Activated naive CD4-positive, alpha-beta T cell treated with anti-CD3 and anti-CD28 coated beads, Interleukin-2, amount 50 U/mL, for 72 hours (primary cell): ENCODE data around the gene RAX2. TPM values are rescaled to one million over a fixed set of nuclear protein-coding genes. Genes with fewer than 3 reads are reported as not detected.

ENCODE experiments used
- ATAC-seq, 2 donors: fragments of 150-1000 bp; cut with Tn5 transposase; 2 replicates each; pipeline ENCODE4 v1.10.0; 2021; ENCODE audit warnings: mild to moderate bottlenecking in 2 of 2, moderate library complexity in 2 of 2
- DNase-seq, 2 donors: peaks; one replicate each; pipeline ENCODE4 v3.0.0; 2021 to 2022; ENCODE audit warnings: low spot score in 2 of 2
- H3K27ac Mint-ChIP-seq, 2 donors: one replicate each; pipeline ENCODE4 v1.8.0; 2022; ENCODE audit warnings: mild to moderate bottlenecking in 2 of 2, mixed read lengths in 2 of 2
- H3K36me3 Mint-ChIP-seq, 2 donors: one replicate each; pipeline ENCODE4 v1.8.0; 2022; ENCODE audit warnings: mixed read lengths in 2 of 2
- H3K9me3 Mint-ChIP-seq, 2 donors: one replicate each; pipeline ENCODE4 v1.8.0; 2022; ENCODE audit warnings: mixed read lengths in 2 of 2
- total RNA-seq, 2 donors: library from RNA; stranded (reverse); gene quantifications; one replicate each; pipeline ENCODE4 v1.2.3, GENCODE V29; 2022

The RAX2 gene
- total RNA-seq, 2 donors from 2014 or later = not detected

DNA sequence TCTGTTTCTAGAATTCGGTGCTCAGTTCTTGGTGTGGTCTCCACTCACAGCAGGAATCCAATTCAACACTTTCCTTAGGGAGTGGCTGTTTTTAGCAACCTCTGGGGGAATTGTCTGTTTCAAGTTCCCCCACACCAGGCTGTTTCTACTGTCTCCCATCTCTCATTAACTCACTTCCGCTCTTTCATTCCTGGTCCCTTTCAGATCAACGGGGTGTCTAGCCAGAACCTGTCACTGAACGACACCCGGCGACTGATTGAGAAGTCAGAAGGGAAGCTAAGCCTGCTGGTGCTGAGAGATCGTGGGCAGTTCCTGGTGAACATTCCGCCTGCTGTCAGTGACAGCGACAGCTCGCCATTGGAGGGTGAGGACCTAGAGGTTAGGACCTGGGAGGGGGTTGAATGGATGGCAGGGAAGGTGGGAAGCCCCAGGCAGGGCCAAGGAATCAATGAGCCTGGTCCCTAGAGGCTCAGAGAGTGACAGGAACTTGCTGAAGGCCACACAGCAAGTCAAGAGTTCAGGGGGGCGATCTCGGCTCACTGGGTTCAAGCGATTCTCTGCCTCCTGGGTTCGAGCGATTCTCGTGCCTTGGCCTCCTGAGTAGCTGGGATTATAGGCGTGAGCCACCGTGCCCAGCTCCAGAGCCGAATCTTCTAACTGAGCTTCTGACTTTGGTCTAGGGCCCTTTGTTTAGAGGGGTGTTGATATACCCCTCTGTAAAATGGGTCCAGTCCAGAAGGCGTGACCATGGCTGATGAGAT, 38.3 kb downstream of the RAX2 start:
- Mint-ChIP-seq H3K36me3 (no peaks in the 10 kb centered on the region), H3K9me3 (no peaks in the 10 kb centered on the region), H3K27ac (no peak overlapping the region)
- ATAC-seq (no peak), DNase-seq (no peak)

DNA sequence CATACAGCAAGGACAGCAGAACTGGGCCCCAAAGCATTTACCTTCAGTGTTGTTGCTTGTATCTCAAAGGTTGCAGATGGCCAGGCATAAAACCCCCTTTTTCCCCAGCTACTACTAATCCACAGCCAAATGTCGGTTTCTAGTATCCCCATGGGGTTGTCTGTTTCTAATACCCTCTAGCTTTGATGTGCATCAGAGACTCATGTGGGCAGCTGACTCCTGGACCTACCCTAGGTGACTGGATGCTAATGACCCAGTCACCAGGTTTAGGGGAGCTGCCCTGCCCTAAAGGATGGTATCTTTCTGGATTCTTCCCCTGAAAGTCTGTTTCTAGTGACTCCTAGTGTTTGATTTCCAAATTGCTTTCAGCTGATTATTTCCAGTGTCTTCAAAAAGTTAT, 39.9 kb downstream of the RAX2 start:
- no peak for ATAC-seq
- no peaks in the 10 kb centered on the region for H3K36me3 Mint-ChIP-seq
- no peak overlapping the region for H3K27ac Mint-ChIP-seq
- H3K9me3 Mint-ChIP-seq = no peaks in the 10 kb centered on the region
- no peak for DNase-seq

DNA sequence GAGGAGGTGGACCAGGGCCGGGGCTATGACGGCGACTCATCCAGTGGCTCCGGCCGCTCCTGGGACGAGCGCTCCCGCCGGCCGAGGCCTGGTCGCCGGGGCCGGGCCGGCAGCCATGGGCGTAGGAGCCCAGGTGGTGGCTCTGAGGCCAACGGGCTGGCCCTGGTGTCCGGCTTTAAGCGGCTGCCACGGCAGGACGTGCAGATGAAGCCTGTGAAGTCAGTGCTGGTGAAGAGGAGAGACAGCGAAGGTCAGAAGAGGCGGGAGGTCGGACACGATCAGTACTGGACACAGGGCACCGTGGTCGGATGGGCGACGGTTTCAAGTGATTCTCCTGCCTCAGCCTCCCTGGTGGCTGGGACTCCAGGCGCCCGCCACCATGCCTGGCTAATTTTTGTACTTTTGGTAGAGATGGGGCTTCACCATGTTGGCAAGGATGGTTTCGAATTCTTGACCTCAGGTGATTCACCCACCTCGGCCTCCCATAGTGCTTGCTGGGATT, 41.5 kb downstream of the RAX2 start:
- H3K27ac Mint-ChIP-seq = no peak overlapping the region
- no peaks in the 10 kb centered on the region for H3K36me3 Mint-ChIP-seq
- DNase-seq = no peak
- H3K9me3 Mint-ChIP-seq = no peaks in the 10 kb centered on the region
- ATAC-seq = no peak

DNA sequence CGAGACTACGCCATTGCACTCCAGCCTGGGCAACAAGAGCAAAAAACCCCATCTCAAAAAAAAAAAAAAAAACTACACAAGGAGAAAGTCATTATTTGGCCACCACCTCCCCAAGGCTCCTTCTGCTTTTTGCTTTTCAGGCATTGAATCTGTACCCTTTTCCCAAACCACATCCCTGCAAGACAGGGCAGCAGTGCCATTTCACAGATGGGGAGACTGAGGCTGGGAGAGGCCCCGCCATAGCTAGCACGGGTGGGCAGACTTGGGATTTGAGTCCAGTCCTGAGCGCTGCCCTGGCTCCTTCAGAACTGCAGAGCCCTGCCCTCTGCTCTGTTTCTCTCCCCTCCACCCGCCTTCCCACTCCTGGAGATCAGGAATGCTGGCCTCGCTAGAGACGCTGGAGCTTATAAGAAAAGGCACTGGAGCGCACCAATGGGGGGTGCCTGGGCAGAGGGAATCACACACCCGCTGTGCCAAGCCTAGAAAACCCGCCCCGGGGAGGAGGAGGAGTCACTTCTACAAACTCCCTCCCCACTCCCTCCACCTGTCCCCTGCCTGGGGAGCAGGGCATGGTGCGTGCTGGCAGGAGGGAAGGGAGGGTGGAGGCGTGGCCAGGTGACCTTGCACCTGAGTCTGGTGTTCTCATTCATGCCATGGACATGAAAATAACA, 46.3 kb downstream of the RAX2 start:
- ATAC-seq = no peak
- DNase-seq = no peak
- Mint-ChIP-seq H3K36me3 (no peaks in the 10 kb centered on the region), H3K27ac (no peak overlapping the region), H3K9me3 (no peaks in the 10 kb centered on the region)

GRCh38 chr19:3725121-3725520, 46.9 kb downstream of the RAX2 start:
- Mint-ChIP-seq H3K27ac (no peak overlapping the region), H3K9me3 (no peaks in the 10 kb centered on the region), H3K36me3 (no peaks in the 10 kb centered on the region)
- DNase-seq (no peak), ATAC-seq (no peak)

DNA sequence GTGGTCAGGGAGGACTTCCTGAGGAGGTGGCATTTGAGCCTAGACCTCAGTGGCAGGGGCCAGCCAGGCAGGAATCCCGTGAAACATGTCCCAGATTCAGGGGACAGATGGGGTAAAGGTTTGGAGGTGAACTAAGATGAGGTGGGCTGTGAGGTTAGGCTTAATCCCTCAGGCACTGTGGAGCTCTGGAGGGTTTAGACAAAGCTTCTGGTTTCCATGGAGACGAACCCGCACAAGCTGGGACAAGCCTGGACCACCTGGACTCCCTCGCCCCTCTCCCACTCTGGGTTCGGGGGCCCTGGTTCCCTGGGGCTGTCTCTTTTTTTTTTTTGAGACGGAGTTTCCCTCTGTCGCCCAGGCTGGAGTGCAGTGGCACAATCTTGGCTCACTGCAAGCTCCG, 48.1 kb downstream of the RAX2 start:
- no peak for ATAC-seq
- no peaks in the 10 kb centered on the region for H3K36me3 Mint-ChIP-seq
- no peak for DNase-seq
- H3K9me3 Mint-ChIP-seq = no peaks in the 10 kb centered on the region
- H3K27ac Mint-ChIP-seq = no peak overlapping the region

- ATAC-seq (no peak), DNase-seq (no peak)
- no peak overlapping the region for H3K27ac Mint-ChIP-seq
- no peaks in the 10 kb centered on the region for H3K9me3 Mint-ChIP-seq
- no peaks in the 10 kb centered on the region for H3K36me3 Mint-ChIP-seq
Measured at GRCh38 chr19:3723110-3723488, 48.9 kb downstream of the RAX2 start.

- no peak for DNase-seq
- Mint-ChIP-seq H3K27ac (no peak overlapping the region), H3K9me3 (no peaks in the 10 kb centered on the region), H3K36me3 (no peaks in the 10 kb centered on the region)
- ATAC-seq = no peak
Measured at GRCh38 chr19:3722443-3723109, 49.5 kb downstream of the RAX2 start.

DNA sequence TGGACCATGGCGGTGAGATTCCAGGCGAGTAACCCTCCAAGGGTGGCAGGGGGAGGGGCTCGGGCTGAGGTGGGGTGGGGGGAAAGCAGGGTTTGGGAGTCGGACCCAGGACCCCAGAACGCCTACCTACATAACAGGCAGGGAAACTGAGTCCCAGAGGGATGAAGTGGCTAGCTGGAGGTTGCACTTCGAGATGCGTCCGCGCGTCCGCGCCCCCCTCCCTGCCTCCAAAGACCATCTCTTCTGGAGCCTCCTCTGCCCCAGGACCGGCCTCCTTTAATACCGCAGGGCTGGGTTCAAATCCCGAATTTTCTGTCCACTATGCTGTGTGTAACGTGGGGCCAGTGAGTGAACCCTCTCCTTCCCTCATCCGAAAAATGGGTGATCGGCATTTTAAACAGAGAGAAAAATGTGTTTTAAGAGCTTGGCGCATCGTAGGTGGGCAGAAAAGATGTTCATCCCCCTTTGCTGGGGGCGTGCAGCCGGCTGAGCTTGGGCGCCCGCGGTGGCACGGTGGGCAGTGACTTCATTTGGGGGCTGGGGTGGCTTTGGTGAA, 50.1 kb downstream of the RAX2 start:
- peak in 1 of 2 donors; percentile 15 for ATAC-seq
- peak overlapping the region in 1 of 2 donors; percentile 57 for H3K27ac Mint-ChIP-seq
- no peaks in the 10 kb centered on the region for H3K9me3 Mint-ChIP-seq
- H3K36me3 Mint-ChIP-seq = no peaks in the 10 kb centered on the region
- DNase-seq = no peak

DNA sequence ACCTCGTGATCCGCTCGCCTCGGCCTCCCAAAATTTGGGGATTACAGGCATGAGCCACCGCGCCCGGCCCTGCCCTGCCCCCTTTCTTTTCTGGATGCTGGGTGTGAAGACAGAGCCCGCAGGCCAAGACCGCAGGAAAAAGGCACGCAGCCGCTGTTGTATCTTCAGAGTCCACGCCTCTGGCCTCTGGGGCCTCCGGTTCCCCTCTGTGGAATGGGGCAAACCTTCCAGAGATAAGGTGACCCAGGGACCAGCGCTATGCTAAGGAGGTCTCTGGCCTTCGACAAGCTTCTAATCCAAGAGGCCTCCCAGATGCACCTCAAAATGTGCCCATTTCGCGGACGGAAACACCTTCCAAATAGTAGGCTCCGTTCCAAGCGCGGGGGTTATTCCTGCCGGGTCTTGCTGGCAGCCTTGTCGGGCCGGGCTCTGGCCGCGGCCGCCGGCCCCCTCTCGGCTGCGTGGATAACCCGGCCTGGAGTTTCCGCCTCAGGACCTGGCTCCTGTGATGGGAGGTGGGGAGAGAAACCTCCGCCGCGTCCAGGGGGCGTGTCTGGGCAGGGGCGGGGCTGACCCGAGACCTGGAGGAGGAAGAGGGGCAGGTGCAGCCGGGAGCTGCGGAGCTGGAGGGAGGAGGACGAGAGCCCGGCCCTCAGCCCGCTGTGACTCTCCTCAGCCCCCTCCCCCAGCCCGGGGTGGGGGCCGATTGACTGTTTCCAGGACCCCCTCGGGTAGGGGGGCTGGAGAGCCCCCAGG, 50.7 kb downstream of the RAX2 start:
- peak; percentile 82 to 85 for ATAC-seq
- Mint-ChIP-seq H3K27ac (peak overlapping the region in 1 of 2 donors; percentile 57), H3K9me3 (no peaks in the 10 kb centered on the region), H3K36me3 (no peaks in the 10 kb centered on the region)
- peak; percentile 84 to 94 for DNase-seq

DNA sequence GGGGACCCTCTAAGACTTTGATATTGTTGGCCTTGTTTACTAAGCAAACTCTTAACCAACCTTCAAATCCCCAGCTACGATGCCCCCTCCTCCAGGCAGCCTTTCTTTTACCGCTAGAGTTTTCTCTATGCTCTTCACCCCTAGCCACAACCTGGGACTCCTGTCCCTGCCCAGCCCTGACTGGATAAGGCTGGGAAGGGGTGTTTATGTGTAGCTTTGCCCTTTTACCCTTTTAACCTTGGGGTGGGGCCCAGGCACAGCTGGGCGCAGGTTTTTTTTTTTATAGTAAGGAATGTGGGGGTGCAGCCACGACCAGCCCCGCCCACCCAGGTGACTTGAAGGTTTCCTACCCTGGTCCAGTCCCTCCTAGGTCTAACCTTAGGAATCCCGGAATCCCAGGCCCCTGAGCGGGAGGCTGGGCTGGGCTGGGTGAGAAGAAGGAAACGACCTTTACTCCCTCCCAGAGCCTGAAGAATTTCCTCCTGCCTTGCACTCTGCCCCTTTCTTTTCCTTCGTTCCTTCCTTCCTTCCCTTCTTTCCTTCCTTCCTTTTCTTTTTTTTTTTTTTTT, 51.6 kb downstream of the RAX2 start:
- ATAC-seq (no peak), DNase-seq (no peak)
- H3K36me3 Mint-ChIP-seq = no peaks in the 10 kb centered on the region
- no peak overlapping the region for H3K27ac Mint-ChIP-seq
- no peaks in the 10 kb centered on the region for H3K9me3 Mint-ChIP-seq

GRCh38 chr19:3719868-3720267, 52.2 kb downstream of the RAX2 start:
- H3K27ac Mint-ChIP-seq = no peak overlapping the region
- no peak for ATAC-seq

More at GRCh38 chr19:3719868-3720267, 52.2 kb downstream of the RAX2 start:
- DNase-seq = no peak
- no peaks in the 10 kb centered on the region for H3K36me3 Mint-ChIP-seq
- no peaks in the 10 kb centered on the region for H3K9me3 Mint-ChIP-seq

Other genes with a start within 250 kb of the RAX2 start
- 1 to 10 TPM; 3.0 to 3.8 TPM for gene TEKTIP1, start 233.1 kb downstream of the RAX2 start, total RNA-seq
- gene MFSD12, start 214.6 kb downstream of the RAX2 start, total RNA-seq = 10 to 100 TPM; 40.1 to 47.5 TPM
- gene HMG20B, start 199.3 kb downstream of the RAX2 start, total RNA-seq = 10 to 100 TPM; 66.2 to 86.9 TPM
- gene GIPC3, start 186.8 kb downstream of the RAX2 start, total RNA-seq = 1 to 10 TPM in 1 of 2 donors, under 1 TPM in 1; 0.59 to 1.2 TPM
- 1 to 10 TPM; 1.3 to 1.8 TPM for gene TBXA2R, start 165.4 kb downstream of the RAX2 start, total RNA-seq
- gene CACTIN, start 145.4 kb downstream of the RAX2 start, total RNA-seq = 10 to 100 TPM; 26.0 to 34.2 TPM
- 10 to 100 TPM; 11.5 to 13.5 TPM for gene PIP5K1C, start 71.8 kb downstream of the RAX2 start, total RNA-seq
- 1 to 10 TPM; 2.6 to 6.3 TPM for gene TJP3, start 63.8 kb downstream of the RAX2 start, total RNA-seq
- 10 to 100 TPM; 44.6 to 61.7 TPM for gene APBA3, start 10.5 kb downstream of the RAX2 start, total RNA-seq
- 10 to 100 TPM; 15.7 to 68.7 TPM for gene MRPL54, start 9.5 kb downstream of the RAX2 start, total RNA-seq
- 10 to 100 TPM in 1 of 2 donors, 1 to 10 TPM in 1; 7.4 to 27.8 TPM for gene MATK, start 14.2 kb upstream of the RAX2 start, total RNA-seq
- gene ZFR2, start 96.8 kb upstream of the RAX2 start, total RNA-seq = under 1 TPM; 0.11 to 0.70 TPM
- under 1 TPM in 1 of 2 donors, not detected in 1; 0.39 TPM for gene ATCAY, start 108.5 kb upstream of the RAX2 start, total RNA-seq
- not detected for gene NMRK2, start 160.8 kb upstream of the RAX2 start, total RNA-seq
- gene DAPK3, start 198.9 kb upstream of the RAX2 start, total RNA-seq = 10 to 100 TPM; 28.4 to 61.4 TPM
- 1,000 to 10,000 TPM; 3,216 to 3,705 TPM for gene EEF2, start 213.2 kb upstream of the RAX2 start, total RNA-seq
- 10 to 100 TPM; 28.0 to 30.6 TPM for gene PIAS4, start 235.5 kb upstream of the RAX2 start, total RNA-seq